Measurements from ENCODE around the gene CRYBG2.
"Not testable (repeated sequence)": the region's sequence is repeated elsewhere in the genome, so short reads cannot be mapped to it uniquely, and the experiment has no call there.

The CRYBG2 gene

DNA sequence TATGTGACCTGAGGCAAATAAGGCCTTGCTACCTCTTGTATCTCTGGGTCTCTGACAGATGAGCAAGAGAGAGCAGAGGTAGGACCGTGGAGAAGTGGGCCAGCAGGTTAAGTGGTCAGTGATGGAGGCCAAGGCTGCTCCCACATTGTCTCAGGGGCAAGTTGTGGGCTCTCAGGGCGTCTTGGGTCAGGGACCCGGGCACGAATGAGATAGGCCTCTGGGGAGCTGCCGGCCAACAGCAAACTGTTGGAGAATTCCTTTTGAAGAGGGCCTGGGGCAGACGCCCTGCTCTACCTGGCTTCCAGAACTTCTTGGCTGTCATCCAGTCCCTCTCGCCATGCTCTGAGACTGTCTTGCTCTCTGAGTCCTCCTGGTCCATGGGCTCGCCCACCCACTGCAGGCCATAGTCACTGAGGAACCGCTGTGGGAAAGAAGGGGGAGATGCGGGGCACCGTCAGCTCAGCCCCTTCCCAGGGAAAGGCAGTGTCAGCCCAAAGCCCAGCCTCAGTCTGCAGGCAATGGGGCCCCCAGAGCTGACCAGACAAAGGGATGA is 59.9 kb downstream of the CRYBG2 start:
- ChIA-PET CTCF (interaction anchor here (1.0 kb wide), 1 partner anchor 8 kb away, joined by 3 read pairs; no protein-coding TSS in a partner anchor), POLR2A (no interaction called here)
- DNase-seq (ENCODE audit: extremely low spot score): no peak
- TF ChIP-seq FOXM1 (IDR thresholded peaks at IDR 0.05; ENCODE audit: borderline replicate concordance) (no peak), CTBP1 (IDR thresholded peaks at IDR 0.05; ENCODE audit: borderline replicate concordance) (no peak), ARNT (IDR thresholded peaks at IDR 0.05) (no peak), LEF1 (IDR thresholded peaks at IDR 0.05; ENCODE audit: borderline replicate concordance) (no peak), ELF4 (IDR thresholded peaks at IDR 0.05) (no peak), FOXA1 (IDR thresholded peaks at IDR 0.05) (no peak), SP1 (IDR thresholded peaks at IDR 0.05) (no peak), L3MBTL2 (conservative IDR thresholded peaks at IDR 0.05) (no peak), FOXK2 (IDR thresholded peaks at IDR 0.05) (no peak), BHLHE40 (IDR thresholded peaks at IDR 0.05; ENCODE audit: borderline replicate concordance) (no peak), ZNF384 (IDR thresholded peaks at IDR 0.05) (no peak), SUZ12 (IDR thresholded peaks at IDR 0.05) (no peak)

DNA sequence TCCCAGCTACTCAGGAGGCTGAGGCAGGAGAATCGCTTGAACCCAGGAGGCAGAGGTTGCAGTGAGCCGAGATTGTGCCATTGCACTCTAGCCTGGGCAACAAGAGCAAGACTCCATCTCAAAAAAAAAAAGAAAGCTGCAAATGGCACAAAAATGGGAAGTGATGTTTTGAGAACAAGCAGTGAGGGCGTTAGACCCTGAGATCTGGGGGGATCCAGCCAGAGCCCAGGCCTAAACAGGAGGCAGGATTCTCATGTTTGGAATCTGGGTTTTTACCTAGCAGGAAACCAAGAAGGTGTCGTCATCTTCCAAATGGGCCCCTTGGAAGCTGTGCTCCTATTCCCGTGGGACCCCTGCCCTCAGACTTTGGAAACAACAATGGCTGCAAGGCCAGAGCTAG is 61.2 kb downstream of the CRYBG2 start:
- CTCF ChIA-PET: interaction anchor here (0.6 kb wide), 2 partner anchors 89 to 533 kb away, joined by 3 read pairs; no protein-coding TSS in a partner anchor
- DNase-seq (ENCODE audit: extremely low spot score); POLR2A ChIA-PET: not testable (repeated sequence)

DNA sequence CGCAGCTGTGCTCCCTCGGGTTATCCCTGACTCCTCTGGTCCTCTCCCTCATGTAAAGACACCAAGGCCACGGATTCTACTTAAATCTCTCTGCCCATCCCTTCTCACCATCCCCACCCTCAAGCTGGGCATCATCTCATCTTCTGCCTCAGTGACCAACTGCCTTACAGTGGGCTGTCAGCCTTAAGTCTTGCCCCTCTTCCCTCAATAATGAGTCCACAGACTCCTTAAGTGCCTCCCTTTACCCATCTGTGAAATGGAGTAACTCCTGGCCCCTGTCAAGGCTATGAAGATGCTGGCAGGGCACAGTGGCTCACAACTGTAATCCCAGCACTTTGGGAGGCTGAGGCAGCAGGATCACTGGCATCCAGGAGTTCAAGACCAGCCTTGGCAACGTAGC is 62.0 kb downstream of the CRYBG2 start:
- no peak for TF ChIP-seq BHLHE40 (IDR thresholded peaks at IDR 0.05; ENCODE audit: borderline replicate concordance)
- no peak for TF ChIP-seq FOXM1 (IDR thresholded peaks at IDR 0.05; ENCODE audit: borderline replicate concordance)
- no peak for TF ChIP-seq ELF4 (IDR thresholded peaks at IDR 0.05)
- no peak for TF ChIP-seq FOXK2 (IDR thresholded peaks at IDR 0.05)
- no peak for TF ChIP-seq SUZ12 (IDR thresholded peaks at IDR 0.05)
- TF ChIP-seq HDGF (IDR thresholded peaks at IDR 0.05; ENCODE audit: borderline replicate concordance): no peak
- no peak for TF ChIP-seq NFRKB (IDR thresholded peaks at IDR 0.05)
- TF ChIP-seq TARDBP (IDR thresholded peaks at IDR 0.05): no peak
- no peak for TF ChIP-seq ZNF384 (IDR thresholded peaks at IDR 0.05)
- TF ChIP-seq LEF1 (IDR thresholded peaks at IDR 0.05; ENCODE audit: borderline replicate concordance): no peak
- no peak for TF ChIP-seq CTBP1 (IDR thresholded peaks at IDR 0.05; ENCODE audit: borderline replicate concordance)
- TF ChIP-seq FOXA1 (IDR thresholded peaks at IDR 0.05): no peak
- no peak for TF ChIP-seq L3MBTL2 (conservative IDR thresholded peaks at IDR 0.05)
- TF ChIP-seq, protein P1, sequence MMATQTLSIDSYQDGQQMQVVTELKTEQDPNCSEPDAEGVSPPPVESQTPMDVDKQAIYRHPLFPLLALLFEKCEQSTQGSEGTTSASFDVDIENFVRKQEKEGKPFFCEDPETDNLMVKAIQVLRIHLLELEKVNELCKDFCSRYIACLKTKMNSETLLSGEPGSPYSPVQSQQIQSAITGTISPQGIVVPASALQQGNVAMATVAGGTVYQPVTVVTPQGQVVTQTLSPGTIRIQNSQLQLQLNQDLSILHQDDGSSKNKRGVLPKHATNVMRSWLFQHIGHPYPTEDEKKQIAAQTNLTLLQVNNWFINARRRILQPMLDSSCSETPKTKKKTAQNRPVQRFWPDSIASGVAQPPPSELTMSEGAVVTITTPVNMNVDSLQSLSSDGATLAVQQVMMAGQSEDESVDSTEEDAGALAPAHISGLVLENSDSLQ (IDR thresholded peaks at IDR 0.05): no peak
- no peak for TF ChIP-seq SP1 (IDR thresholded peaks at IDR 0.05)
- TF ChIP-seq ARNT (IDR thresholded peaks at IDR 0.05): no peak
- ChIA-PET POLR2A (no interaction called here), CTCF (no interaction called here)
- DNase-seq (ENCODE audit: extremely low spot score): no peak

DNA sequence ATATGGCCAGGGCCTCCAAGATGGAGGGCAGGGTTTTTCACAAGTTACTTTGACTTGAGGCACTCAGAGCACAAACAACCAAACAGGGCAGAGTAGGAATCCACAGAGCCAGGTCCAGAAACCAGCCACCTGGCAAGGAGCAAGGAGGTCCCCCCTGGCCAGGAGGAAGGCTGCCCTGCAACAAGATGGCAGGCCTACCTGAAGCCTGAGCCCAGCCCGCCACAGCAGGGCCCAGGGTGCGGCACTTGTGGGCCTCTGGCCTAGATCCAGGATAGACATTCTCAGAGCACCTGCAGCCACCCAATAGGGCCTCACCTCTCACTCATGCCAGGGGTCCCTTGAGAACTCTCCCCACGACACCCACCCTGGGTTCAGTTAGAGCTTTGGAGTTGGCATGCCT is 62.5 kb downstream of the CRYBG2 start:
- TF ChIP-seq ELF4 (IDR thresholded peaks at IDR 0.05): no peak
- POLR2A ChIA-PET: no interaction called here
- DNase-seq (ENCODE audit: extremely low spot score): no peak
- CTCF ChIA-PET: no interaction called here

DNA sequence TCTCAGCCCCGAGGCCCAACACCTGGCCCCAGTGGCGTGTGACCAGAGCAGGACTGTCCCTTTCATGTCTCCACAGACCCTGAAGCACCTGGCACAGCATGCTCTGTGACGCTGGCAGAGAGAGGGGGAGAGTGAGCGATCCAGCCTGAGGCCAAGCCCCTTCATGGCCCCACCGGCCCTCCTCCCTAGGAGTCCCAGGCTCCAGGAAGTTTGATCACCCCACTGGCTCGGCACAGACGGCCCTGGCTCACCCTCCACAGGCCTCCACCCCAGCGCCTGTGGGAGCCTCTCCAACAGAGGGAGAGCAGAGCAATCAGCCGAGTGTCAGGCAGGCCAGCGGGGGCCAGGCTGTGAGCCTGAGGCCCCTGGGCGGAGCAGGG is 63.1 kb downstream of the CRYBG2 start:
- TF ChIP-seq ZNF384 (IDR thresholded peaks at IDR 0.05) (no peak), CTBP1 (IDR thresholded peaks at IDR 0.05; ENCODE audit: borderline replicate concordance) (no peak), LEF1 (IDR thresholded peaks at IDR 0.05; ENCODE audit: borderline replicate concordance) (no peak), FOXK2 (IDR thresholded peaks at IDR 0.05) (no peak), FOXM1 (IDR thresholded peaks at IDR 0.05; ENCODE audit: borderline replicate concordance) (no peak), BHLHE40 (IDR thresholded peaks at IDR 0.05; ENCODE audit: borderline replicate concordance) (no peak), L3MBTL2 (conservative IDR thresholded peaks at IDR 0.05) (no peak), NFRKB (IDR thresholded peaks at IDR 0.05) (no peak), HDGF (IDR thresholded peaks at IDR 0.05; ENCODE audit: borderline replicate concordance) (no peak), ARNT (IDR thresholded peaks at IDR 0.05) (no peak), FOXA1 (IDR thresholded peaks at IDR 0.05) (no peak), SP1 (IDR thresholded peaks at IDR 0.05) (no peak), ELF4 (IDR thresholded peaks at IDR 0.05) (no peak), TARDBP (IDR thresholded peaks at IDR 0.05) (no peak), SUZ12 (IDR thresholded peaks at IDR 0.05) (no peak)
- TF ChIP-seq, protein P1 (IDR thresholded peaks at IDR 0.05): no peak
- CTCF ChIA-PET: no interaction called here
- POLR2A ChIA-PET: no interaction called here
- DNase-seq (ENCODE audit: extremely low spot score): no peak

DNA sequence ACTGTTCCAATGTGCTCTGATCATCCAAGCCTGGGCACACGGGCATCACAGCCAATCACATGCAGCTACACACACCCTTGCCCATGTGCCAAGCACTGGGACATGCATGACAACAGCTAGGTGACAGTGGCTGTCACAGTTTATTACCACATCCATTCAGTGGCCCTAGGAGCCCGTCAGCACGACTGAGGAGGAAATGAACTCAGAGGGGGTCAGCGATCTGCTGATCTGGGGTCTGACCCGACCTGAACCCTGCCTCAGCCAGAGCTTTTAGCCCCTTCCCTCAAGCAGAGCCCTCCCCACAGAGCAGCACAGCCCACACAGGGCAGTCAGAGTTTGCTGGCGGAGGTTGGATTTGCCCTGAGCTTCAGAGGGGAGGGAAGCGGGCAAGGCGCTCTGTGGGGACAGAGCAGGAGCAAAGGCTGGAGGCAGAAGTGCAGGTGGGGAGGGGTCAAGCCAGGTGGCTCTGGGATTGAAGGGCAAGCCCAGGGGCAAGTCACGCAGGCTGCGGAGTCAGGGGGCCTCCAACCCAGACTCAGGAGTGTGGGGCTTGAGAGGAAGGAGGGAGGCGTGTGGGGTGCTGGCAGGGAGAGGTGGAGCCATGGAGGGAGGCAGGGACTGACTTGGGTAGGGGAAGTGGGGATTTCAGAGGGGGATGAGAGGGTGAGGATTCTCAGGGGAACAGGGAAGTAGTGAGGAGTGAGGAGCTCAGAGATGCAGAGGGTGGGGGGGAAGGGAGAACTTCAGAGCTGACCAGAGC is 63.6 kb downstream of the CRYBG2 start:
- TF ChIP-seq HDGF (IDR thresholded peaks at IDR 0.05; ENCODE audit: borderline replicate concordance): no peak
- CTCF ChIA-PET: interaction anchor here (2.2 kb wide), 1 partner anchor 31 kb away, joined by 6 read pairs; no protein-coding TSS in a partner anchor
- no peak for DNase-seq (ENCODE audit: extremely low spot score)
- POLR2A ChIA-PET: no interaction called here
